Fibroblast of villous mesenchyme (primary cell): ENCODE data around the gene TCHH. TPM values are rescaled to one million over a fixed set of nuclear protein-coding genes. Genes with fewer than 3 reads are reported as not detected.

Source experiments
- DNase-seq: peaks from one replicate; pipeline ENCODE4 v3.0.0-alpha.2; 2010; ENCODE audit warnings: low read depth
- H3K4me3 ChIP-seq: 2 replicates; pipeline ENCODE4 v1.5.1; 2011; ENCODE audit warnings: low read depth, mild to moderate bottlenecking, low read length
- CTCF ChIP-seq: IDR thresholded peaks from 2 replicates; pipeline ENCODE4 v1.5.1; 2012; ENCODE audit warnings: low read depth, mild to moderate bottlenecking, low read length; ENCODE audit not compliant: insufficient read depth
- small RNA-seq: library from RNA; depleted of rRNA; stranded (forward); fragments of <200 nt; gene quantifications from one replicate; pipeline ENCODE3, GENCODE V24; 2012
- total RNA-seq: library from RNA; depleted of rRNA; stranded (reverse); fragments of >200 nt; gene quantifications from 2 replicates; pipeline ENCODE4 v1.2.3, GENCODE V29; 2012

TCHH gene
- total RNA-seq, 1 donor = under 0.01 TPM

- DNase-seq = no peak
- no peak overlapping the region for H3K4me3 ChIP-seq
- TF ChIP-seq CTCF = no peak
Measured at GRCh38 chr1:152067150-152067549, 48.1 kb downstream of the TCHH start.

GRCh38 chr1:152061952-152062351 is 53.3 kb downstream of the TCHH start:
- no peak for TF ChIP-seq CTCF
- DNase-seq = no peak
- H3K4me3 ChIP-seq = no peak overlapping the region

Small RNA genes within 50 kb of the gene (small RNA-seq; reads per million reads assigned to genes)
- not detected for gene SPTLC1P4

Other genes starting within 250 kb of the TCHH start
- gene THEM4, start 205.9 kb downstream of the TCHH start, total RNA-seq = 9.1 and 9.7 TPM in 2 replicates
- 70.0 and 70.2 TPM in 2 replicates for gene S100A10, start 121.6 kb downstream of the TCHH start, total RNA-seq
- gene S100A11, start 78.4 kb downstream of the TCHH start, total RNA-seq = 126 and 197 TPM in 2 replicates
- gene TCHHL1, start 26.4 kb downstream of the TCHH start, total RNA-seq = not detected in 2 replicates
- not detected in 2 replicates for gene RPTN, start 43.8 kb upstream of the TCHH start, total RNA-seq
- not detected in 2 replicates for gene HRNR, start 108.7 kb upstream of the TCHH start, total RNA-seq
- under 0.01 TPM in 1 of 2 replicates, not detected in the other for gene FLG, start 209.8 kb upstream of the TCHH start, total RNA-seq
- not detected in 2 replicates for gene FLG2, start 244.6 kb upstream of the TCHH start, total RNA-seq